ENCODE results near the gene PTPRM. TPM values are rescaled to one million over a fixed set of nuclear protein-coding genes. Genes with fewer than 3 reads are reported as not detected.

Gene PTPRM
- total and polyA plus RNA-seq, 2 experiments from 2014 or later = 1.6 to 5.3 TPM

DNA sequence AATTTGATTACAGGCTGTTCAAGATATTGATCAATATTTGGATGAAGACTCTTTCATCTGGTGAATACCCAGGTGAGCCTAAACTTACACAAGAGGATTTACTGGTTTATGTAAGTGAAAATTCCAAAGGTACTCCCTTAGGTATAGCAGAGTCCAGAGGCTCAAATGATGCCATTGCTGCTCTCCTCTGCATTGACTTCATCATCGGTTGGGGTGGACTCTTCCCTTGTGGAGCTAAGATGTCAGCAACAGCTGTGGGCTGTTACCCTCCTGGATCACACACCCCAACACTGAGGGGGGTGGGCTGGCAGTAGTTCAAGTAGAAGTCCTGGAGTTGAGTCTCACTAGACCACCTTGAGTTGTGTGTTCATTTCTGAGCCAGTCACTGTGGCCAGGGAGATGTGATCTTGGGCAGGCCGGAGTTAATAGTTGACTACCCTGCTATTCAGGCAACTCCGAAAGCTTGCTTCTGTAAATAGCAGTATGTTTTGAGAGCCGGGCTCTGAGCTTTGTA, 236.9 kb downstream of the PTPRM start (continued):
- TF ChIP-seq, protein P1, sequence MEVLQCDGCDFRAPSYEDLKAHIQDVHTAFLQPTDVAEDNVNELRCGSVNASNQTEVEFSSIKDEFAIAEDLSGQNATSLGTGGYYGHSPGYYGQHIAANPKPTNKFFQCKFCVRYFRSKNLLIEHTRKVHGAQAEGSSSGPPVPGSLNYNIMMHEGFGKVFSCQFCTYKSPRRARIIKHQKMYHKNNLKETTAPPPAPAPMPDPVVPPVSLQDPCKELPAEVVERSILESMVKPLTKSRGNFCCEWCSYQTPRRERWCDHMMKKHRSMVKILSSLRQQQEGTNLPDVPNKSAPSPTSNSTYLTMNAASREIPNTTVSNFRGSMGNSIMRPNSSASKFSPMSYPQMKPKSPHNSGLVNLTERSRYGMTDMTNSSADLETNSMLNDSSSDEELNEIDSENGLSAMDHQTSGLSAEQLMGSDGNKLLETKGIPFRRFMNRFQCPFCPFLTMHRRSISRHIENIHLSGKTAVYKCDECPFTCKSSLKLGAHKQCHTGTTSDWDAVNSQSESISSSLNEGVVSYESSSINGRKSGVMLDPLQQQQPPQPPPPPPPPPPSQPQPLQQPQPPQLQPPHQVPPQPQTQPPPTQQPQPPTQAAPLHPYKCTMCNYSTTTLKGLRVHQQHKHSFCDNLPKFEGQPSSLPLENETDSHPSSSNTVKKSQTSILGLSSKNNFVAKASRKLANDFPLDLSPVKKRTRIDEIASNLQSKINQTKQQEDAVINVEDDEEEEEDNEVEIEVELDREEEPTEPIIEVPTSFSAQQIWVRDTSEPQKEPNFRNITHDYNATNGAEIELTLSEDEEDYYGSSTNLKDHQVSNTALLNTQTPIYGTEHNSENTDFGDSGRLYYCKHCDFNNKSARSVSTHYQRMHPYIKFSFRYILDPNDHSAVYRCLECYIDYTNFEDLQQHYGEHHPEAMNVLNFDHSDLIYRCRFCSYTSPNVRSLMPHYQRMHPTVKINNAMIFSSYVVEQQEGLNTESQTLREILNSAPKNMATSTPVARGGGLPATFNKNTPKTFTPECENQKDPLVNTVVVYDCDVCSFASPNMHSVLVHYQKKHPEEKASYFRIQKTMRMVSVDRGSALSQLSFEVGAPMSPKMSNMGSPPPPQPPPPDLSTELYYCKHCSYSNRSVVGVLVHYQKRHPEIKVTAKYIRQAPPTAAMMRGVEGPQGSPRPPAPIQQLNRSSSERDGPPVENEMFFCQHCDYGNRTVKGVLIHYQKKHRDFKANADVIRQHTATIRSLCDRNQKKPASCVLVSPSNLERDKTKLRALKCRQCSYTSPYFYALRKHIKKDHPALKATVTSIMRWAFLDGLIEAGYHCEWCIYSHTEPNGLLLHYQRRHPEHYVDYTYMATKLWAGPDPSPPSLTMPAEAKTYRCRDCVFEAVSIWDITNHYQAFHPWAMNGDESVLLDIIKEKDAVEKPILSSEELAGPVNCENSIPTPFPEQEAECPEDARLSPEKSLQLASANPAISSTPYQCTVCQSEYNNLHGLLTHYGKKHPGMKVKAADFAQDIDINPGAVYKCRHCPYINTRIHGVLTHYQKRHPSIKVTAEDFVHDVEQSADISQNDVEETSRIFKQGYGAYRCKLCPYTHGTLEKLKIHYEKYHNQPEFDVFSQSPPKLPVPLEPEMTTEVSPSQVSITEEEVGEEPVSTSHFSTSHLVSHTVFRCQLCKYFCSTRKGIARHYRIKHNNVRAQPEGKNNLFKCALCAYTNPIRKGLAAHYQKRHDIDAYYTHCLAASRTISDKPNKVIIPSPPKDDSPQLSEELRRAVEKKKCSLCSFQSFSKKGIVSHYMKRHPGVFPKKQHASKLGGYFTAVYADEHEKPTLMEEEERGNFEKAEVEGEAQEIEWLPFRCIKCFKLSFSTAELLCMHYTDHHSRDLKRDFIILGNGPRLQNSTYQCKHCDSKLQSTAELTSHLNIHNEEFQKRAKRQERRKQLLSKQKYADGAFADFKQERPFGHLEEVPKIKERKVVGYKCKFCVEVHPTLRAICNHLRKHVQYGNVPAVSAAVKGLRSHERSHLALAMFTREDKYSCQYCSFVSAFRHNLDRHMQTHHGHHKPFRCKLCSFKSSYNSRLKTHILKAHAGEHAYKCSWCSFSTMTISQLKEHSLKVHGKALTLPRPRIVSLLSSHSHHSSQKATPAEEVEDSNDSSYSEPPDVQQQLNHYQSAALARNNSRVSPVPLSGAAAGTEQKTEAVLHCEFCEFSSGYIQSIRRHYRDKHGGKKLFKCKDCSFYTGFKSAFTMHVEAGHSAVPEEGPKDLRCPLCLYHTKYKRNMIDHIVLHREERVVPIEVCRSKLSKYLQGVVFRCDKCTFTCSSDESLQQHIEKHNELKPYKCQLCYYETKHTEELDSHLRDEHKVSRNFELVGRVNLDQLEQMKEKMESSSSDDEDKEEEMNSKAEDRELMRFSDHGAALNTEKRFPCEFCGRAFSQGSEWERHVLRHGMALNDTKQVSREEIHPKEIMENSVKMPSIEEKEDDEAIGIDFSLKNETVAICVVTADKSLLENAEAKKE (CRISPR knock-in tag; IDR thresholded peaks at IDR 0.05) = no peak
- TF ChIP-seq STAT1 (IDR thresholded peaks at IDR 0.05; ENCODE audit: unreplicated experiment) (no peak), EZH2 (IDR thresholded peaks at IDR 0.05; ENCODE audit: low read depth, unreplicated experiment) (no peak), ZNF331 (CRISPR knock-in tag; IDR thresholded peaks at IDR 0.05; ENCODE audit: low read depth) (no peak), POLR2AphosphoS5 (IDR thresholded peaks at IDR 0.05; ENCODE audit: low read depth) (no peak)
- TF ChIP-seq, protein P2, sequence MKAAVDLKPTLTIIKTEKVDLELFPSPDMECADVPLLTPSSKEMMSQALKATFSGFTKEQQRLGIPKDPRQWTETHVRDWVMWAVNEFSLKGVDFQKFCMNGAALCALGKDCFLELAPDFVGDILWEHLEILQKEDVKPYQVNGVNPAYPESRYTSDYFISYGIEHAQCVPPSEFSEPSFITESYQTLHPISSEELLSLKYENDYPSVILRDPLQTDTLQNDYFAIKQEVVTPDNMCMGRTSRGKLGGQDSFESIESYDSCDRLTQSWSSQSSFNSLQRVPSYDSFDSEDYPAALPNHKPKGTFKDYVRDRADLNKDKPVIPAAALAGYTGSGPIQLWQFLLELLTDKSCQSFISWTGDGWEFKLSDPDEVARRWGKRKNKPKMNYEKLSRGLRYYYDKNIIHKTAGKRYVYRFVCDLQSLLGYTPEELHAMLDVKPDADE (IDR thresholded peaks at IDR 0.05) = no peak

DNA sequence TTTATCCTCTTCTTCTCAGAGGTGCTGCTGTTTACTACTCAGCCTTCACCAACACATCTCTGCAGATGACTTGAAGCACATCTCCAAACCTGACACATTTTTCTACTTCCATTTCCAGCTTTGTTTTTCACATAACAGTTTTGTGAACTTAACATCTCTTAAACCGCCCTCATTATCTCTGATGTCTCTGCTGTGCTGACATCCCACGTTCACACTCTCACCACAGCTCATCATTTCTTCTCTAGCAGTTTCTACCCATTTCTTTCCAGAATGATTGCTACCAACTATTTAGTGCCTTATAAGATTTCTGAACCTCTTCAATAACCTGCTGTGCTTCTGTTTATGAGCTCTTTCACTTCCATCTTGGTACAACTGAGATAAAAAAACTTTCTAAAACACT, 238.0 kb downstream of the PTPRM start:
- no peak overlapping the region for H3K27ac ChIP-seq (ENCODE audit: low read depth)
- no peak for ATAC-seq
- no peak overlapping the region for H2AFZ ChIP-seq
- Mint-ChIP-seq H3K36me3 (ENCODE audit: low read depth) (no peaks in the 10 kb centered on the region), H3K9me3 (no peaks in the 10 kb centered on the region), H3K27ac (no peak overlapping the region), H3K4me3 (no peak overlapping the region), H3K27me3 (ENCODE audit: insufficient read depth, low read depth, poor library complexity) (peaks cover 2% of the 10 kb centered on the region), H3K4me1 (peaks cover 13% of the 10 kb centered on the region)
- no peaks in the 10 kb centered on the region for H3K36me3 ChIP-seq (ENCODE audit: insufficient read depth)
- H3K79me2 ChIP-seq (replicated peaks; ENCODE audit: insufficient read depth) = no peaks in the 10 kb centered on the region
- peaks cover 5% of the 10 kb centered on the region; the same call in 1 of the 2 replicates for H3K4me1 ChIP-seq (ENCODE audit: insufficient read depth)
- H3F3A ChIP-seq (replicated peaks; ENCODE audit: low read depth) = no peaks in the 10 kb centered on the region
- no peaks in the 10 kb centered on the region for H4K20me1 ChIP-seq (replicated peaks; ENCODE audit: insufficient read depth)
- no peak for DNase-seq (ENCODE audit: low spot score)
- H3K9me2 ChIP-seq (ENCODE audit: insufficient read depth) = no peaks in the 10 kb centered on the region
- H3K4me3 ChIP-seq = no peak overlapping the region
- H3K27me3 ChIP-seq (ENCODE audit: insufficient read depth) = no peaks in the 10 kb centered on the region
- no peak overlapping the region for H3K4me2 ChIP-seq
- TF ChIP-seq EZH2phosphoT487 (IDR thresholded peaks at IDR 0.05; ENCODE audit: unreplicated experiment) = no peak
- TF ChIP-seq, protein P1 (CRISPR knock-in tag; IDR thresholded peaks at IDR 0.05) = no peak
- TF ChIP-seq, protein P2 (IDR thresholded peaks at IDR 0.05) = no peak
- TF ChIP-seq POLR2AphosphoS5 (IDR thresholded peaks at IDR 0.05; ENCODE audit: low read depth) = no peak
